ENCODE measurements around the gene SEMA3G. TPM values are rescaled to one million over a fixed set of nuclear protein-coding genes. Genes with fewer than 3 reads are reported as not detected.
A peak's percentile ranks its signal among the peaks of the same experiment; 100 is the strongest.

The SEMA3G gene
- total and polyA plus RNA-seq, 2 donors from 2014 or later, result 25.7 to 28.2 TPM

DNA sequence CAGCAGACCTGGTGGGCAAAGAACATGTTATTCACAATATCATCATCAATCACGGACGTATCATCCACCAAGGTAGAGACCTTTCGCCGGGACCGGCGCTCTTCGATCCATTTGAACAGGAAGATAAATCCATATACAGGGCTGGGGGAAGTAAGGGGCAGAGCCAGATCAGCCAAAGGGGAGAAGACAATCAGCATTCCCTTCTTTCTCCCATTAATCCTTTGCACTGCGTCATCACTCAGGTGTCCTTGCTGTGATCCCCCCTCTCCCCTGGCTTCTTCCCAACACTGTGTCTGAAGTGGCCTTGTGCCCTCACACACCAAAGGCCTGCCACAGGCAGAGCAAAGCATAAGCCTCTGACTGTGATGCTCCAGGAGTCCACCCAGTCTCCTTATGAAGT, 36.4 kb downstream of the SEMA3G start:
- peaks cover 0 to 52% (median 31%) of the 10 kb centered on the region in 3 donors for H3K36me3 ChIP-seq (ENCODE audit: control insufficient read depth in 2 of 3, insufficient read depth in 3 of 3, low read length in 3 of 3)
- DNase-seq (peak in 1 of 5 donors; percentile 15), FAIRE-seq (no peak)
- peak overlapping the region in 2 of 3 donors; percentile 25 to 95 for H3K9ac ChIP-seq (ENCODE audit: low read length in 3 of 3)
- intact Hi-C loops (cut with DNase I), result no loop called here
- peaks cover 6 to 30% (median 14%) of the 10 kb centered on the region in 3 donors for H3K4me1 ChIP-seq (ENCODE audit: control insufficient read depth in 2 of 3, insufficient read depth in 2 of 3, low read depth in 1 of 3, low read length in 3 of 3)
- H3K4me3 ChIP-seq (ENCODE audit: low read length in 3 of 3), result peak overlapping the region in 2 of 3 donors; percentile 81 to 90
- no peaks in the 10 kb centered on the region for H3K27me3 ChIP-seq (ENCODE audit: control insufficient read depth, insufficient read depth, low read length)
- no peak overlapping the region for H3K27ac ChIP-seq (ENCODE audit: low read depth in 2 of 2, low read length in 2 of 2)
- TF ChIP-seq, protein P1, sequence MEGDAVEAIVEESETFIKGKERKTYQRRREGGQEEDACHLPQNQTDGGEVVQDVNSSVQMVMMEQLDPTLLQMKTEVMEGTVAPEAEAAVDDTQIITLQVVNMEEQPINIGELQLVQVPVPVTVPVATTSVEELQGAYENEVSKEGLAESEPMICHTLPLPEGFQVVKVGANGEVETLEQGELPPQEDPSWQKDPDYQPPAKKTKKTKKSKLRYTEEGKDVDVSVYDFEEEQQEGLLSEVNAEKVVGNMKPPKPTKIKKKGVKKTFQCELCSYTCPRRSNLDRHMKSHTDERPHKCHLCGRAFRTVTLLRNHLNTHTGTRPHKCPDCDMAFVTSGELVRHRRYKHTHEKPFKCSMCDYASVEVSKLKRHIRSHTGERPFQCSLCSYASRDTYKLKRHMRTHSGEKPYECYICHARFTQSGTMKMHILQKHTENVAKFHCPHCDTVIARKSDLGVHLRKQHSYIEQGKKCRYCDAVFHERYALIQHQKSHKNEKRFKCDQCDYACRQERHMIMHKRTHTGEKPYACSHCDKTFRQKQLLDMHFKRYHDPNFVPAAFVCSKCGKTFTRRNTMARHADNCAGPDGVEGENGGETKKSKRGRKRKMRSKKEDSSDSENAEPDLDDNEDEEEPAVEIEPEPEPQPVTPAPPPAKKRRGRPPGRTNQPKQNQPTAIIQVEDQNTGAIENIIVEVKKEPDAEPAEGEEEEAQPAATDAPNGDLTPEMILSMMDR (IDR thresholded peaks at IDR 0.05; ENCODE audit: borderline replicate concordance, extremely low read depth, insufficient read depth), result no peak
- no peaks in the 10 kb centered on the region for H3K9me3 ChIP-seq (ENCODE audit: control insufficient read depth in 2 of 3, insufficient read depth in 1 of 3, low read length in 3 of 3)

- FAIRE-seq (no peak), DNase-seq (peak in 1 of 5 donors; percentile 61)
- H3K9ac ChIP-seq (ENCODE audit: low read length in 3 of 3), result no peak overlapping the region
- no peaks in the 10 kb centered on the region for H3K27me3 ChIP-seq (ENCODE audit: control insufficient read depth, insufficient read depth, low read length)
- intact Hi-C loops (cut with DNase I), result no loop called here
- peaks cover 6 to 27% (median 14%) of the 10 kb centered on the region in 3 donors for H3K4me1 ChIP-seq (ENCODE audit: control insufficient read depth in 2 of 3, insufficient read depth in 2 of 3, low read depth in 1 of 3, low read length in 3 of 3)
- no peaks in the 10 kb centered on the region for H3K9me3 ChIP-seq (ENCODE audit: control insufficient read depth in 2 of 3, insufficient read depth in 1 of 3, low read length in 3 of 3)
- peaks cover 0 to 59% (median 33%) of the 10 kb centered on the region in 3 donors for H3K36me3 ChIP-seq (ENCODE audit: control insufficient read depth in 2 of 3, insufficient read depth in 3 of 3, low read length in 3 of 3)
- no peak overlapping the region for H3K27ac ChIP-seq (ENCODE audit: low read depth in 2 of 2, low read length in 2 of 2)
- TF ChIP-seq, protein P1 (IDR thresholded peaks at IDR 0.05; ENCODE audit: borderline replicate concordance, extremely low read depth, insufficient read depth), result no peak
- no peak overlapping the region for H3K4me3 ChIP-seq (ENCODE audit: low read length in 3 of 3)
Observed at GRCh38 chr3:52407779-52408178, 37.1 kb downstream of the SEMA3G start.

DNA sequence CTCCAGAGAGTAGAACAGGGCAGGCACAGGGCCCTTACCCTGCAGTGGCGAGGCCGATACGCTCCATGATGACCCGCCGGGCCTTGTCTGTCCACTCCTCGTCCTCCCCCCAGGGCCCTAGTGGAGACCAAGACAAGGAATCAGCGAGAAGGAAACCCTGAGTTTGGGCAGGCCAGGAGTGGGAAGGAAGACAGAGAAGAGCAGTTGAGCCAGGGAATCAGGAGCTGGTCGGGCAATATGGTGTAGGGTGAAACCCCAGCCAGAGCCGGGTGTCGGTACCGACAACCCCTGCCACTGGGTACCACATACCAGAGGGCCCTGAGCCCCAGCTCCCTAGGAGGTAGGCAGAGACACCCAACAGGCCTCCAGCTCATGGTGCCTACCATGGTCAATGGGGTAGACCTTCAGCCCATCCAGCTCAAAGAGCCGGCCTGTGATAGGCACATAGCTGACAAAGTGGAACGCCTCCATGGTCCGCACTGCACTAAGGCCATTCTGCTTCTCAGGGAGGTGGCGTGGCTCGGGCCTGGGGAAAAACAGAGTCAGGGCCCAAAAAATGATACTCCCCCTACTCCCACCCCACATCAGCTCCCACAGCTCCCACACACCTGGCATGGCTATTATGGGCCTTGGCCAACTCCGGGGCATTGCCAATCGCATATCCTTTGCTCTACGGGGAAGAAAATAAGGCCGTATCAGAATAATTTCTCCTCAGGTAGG, 38.0 kb downstream of the SEMA3G start:
- intact Hi-C loops (cut with DNase I), result no loop called here
- DNase-seq (peak in 1 of 5 donors; percentile 63), FAIRE-seq (no peak)
- Histone ChIP-seq H3K36me3 (ENCODE audit: control insufficient read depth in 2 of 3, insufficient read depth in 3 of 3, low read length in 3 of 3) (peaks cover 0 to 63% (median 38%) of the 10 kb centered on the region in 3 donors), H3K9me3 (ENCODE audit: control insufficient read depth in 2 of 3, insufficient read depth in 1 of 3, low read length in 3 of 3) (no peaks in the 10 kb centered on the region), H3K27me3 (ENCODE audit: control insufficient read depth, insufficient read depth, low read length) (no peaks in the 10 kb centered on the region), H3K4me1 (ENCODE audit: control insufficient read depth in 2 of 3, insufficient read depth in 2 of 3, low read depth in 1 of 3, low read length in 3 of 3) (peaks cover 6 to 20% (median 14%) of the 10 kb centered on the region in 3 donors), H3K9ac (ENCODE audit: low read length in 3 of 3) (no peak overlapping the region), H3K27ac (ENCODE audit: low read depth in 2 of 2, low read length in 2 of 2) (no peak overlapping the region), H3K4me3 (ENCODE audit: low read length in 3 of 3) (no peak overlapping the region)
- TF ChIP-seq, protein P1 (IDR thresholded peaks at IDR 0.05; ENCODE audit: borderline replicate concordance, extremely low read depth, insufficient read depth), result no peak

All from kidney (tissue), 14 donors.